KMS-11 (cell line): ENCODE data around the gene RBM14.

Experiments used
- H2AFZ ChIP-seq: fragments of 200-600 bp; sonication (generic); 2 replicates; pipeline ENCODE4 v1.6.1; 2016; ENCODE audit warnings: antibody characterized with exemption, mixed run types, low read depth
- H3K27ac ChIP-seq: fragments of 200-600 bp; sonication (generic); 2 replicates; pipeline ENCODE4 v1.6.1; 2016; ENCODE audit warnings: mild to moderate bottlenecking, mixed run types
- H3K27me3 ChIP-seq: fragments of 200-600 bp; sonication (generic); 2 replicates; pipeline ENCODE4 v1.6.1; 2017; ENCODE audit warnings: mild to moderate bottlenecking, low read depth, mixed run types, moderate library complexity; ENCODE audit not compliant: insufficient read depth
- H3K36me3 ChIP-seq: fragments of 200-600 bp; sonication (generic); 2 replicates; pipeline ENCODE4 v1.6.1; 2017; ENCODE audit warnings: mild to moderate bottlenecking, mixed run types; ENCODE audit not compliant: insufficient read depth
- H3K4me1 ChIP-seq: fragments of 200-600 bp; sonication (generic); 2 replicates; pipeline ENCODE4 v1.6.1; 2016; ENCODE audit warnings: mild to moderate bottlenecking, low read depth, mixed run types; ENCODE audit not compliant: poor library complexity, severe bottlenecking
- H3K4me2 ChIP-seq: fragments of 200-600 bp; sonication (generic); 2 replicates; pipeline ENCODE4 v1.7.0; 2016; ENCODE audit warnings: mild to moderate bottlenecking, mixed run types
- H3K4me3 ChIP-seq: fragments of 200-600 bp; sonication (generic); IDR thresholded peaks from 2 replicates; pipeline ENCODE4 v1.6.1; 2017; ENCODE audit warnings: low read depth, low read length, mixed read lengths; ENCODE audit not compliant: insufficient read depth
- H3K79me2 ChIP-seq: fragments of 200-600 bp; sonication (generic); 2 replicates; pipeline ENCODE4 v1.6.1; 2016; ENCODE audit warnings: low read depth, mixed run types; ENCODE audit not compliant: insufficient read depth
- H3K9ac ChIP-seq: fragments of 200-600 bp; sonication (generic); 2 replicates; pipeline ENCODE4 v1.6.1; 2016; ENCODE audit warnings: mild to moderate bottlenecking, mixed run types
- H4K20me1 ChIP-seq: fragments of 200-600 bp; sonication (generic); 2 replicates; pipeline ENCODE4 v1.6.1; 2016; ENCODE audit warnings: mild to moderate bottlenecking, mixed run types; ENCODE audit not compliant: insufficient read depth
- CTCF ChIP-seq: fragments of 200-600 bp; sonication (generic); conservative IDR thresholded peaks from 2 replicates; pipeline ENCODE4 v1.6.1; 2017; ENCODE audit warnings: low read depth, mild to moderate bottlenecking, antibody characterized with exemption, low read length, moderate library complexity, mixed read lengths

RBM14 gene

GRCh38 chr11:66593650-66594049, 22.8 kb upstream of the RBM14 start:
- no peak overlapping the region for H3K27ac ChIP-seq
- H3K9ac ChIP-seq, result peak overlapping the region; percentile 59; the same call in 1 of the 2 replicates
- no peak for TF ChIP-seq CTCF
- no peaks in the 10 kb centered on the region for H4K20me1 ChIP-seq
- peak overlapping the region; percentile 55 for H3K4me3 ChIP-seq
- no peaks in the 10 kb centered on the region; the same call in 1 of the 2 replicates for H3K27me3 ChIP-seq
- H2AFZ ChIP-seq, result peak overlapping the region; percentile 90; the same call in 1 of the 2 replicates
- H3K36me3 ChIP-seq, result no peaks in the 10 kb centered on the region
- peaks cover 5% of the 10 kb centered on the region for H3K4me1 ChIP-seq
- H3K79me2 ChIP-seq, result peaks cover 8% of the 10 kb centered on the region; the same call in 1 of the 2 replicates
- H3K4me2 ChIP-seq, result peak overlapping the region; percentile 79

GRCh38 chr11:66595245-66595904, 21.1 kb upstream of the RBM14 start:
- no peak for TF ChIP-seq CTCF
- Histone ChIP-seq H3K79me2 (peaks cover 8% of the 10 kb centered on the region; the same call in 1 of the 2 replicates), H4K20me1 (no peaks in the 10 kb centered on the region), H3K4me3 (no peak overlapping the region), H3K9ac (no peak overlapping the region), H3K36me3 (no peaks in the 10 kb centered on the region), H3K27ac (no peak overlapping the region), H3K4me1 (peaks cover 5% of the 10 kb centered on the region), H3K27me3 (no peaks in the 10 kb centered on the region; the same call in 1 of the 2 replicates), H2AFZ (no peak overlapping the region), H3K4me2 (no peak overlapping the region)

- Histone ChIP-seq H3K27me3 (no peaks in the 10 kb centered on the region), H2AFZ (no peak overlapping the region), H3K4me2 (no peak overlapping the region), H3K4me1 (no peaks in the 10 kb centered on the region), H3K9ac (no peak overlapping the region), H3K36me3 (no peaks in the 10 kb centered on the region), H3K79me2 (no peaks in the 10 kb centered on the region; the same call in 1 of the 2 replicates), H3K4me3 (no peak overlapping the region), H4K20me1 (no peaks in the 10 kb centered on the region), H3K27ac (no peak overlapping the region)
- no peak for TF ChIP-seq CTCF
These were observed 17.4 kb upstream of the RBM14 start for GRCh38 chr11:66598993-66599392.

GRCh38 chr11:66600219-66600618, 16.2 kb upstream of the RBM14 start:
- TF ChIP-seq CTCF, result no peak
- Histone ChIP-seq H3K36me3 (no peaks in the 10 kb centered on the region), H2AFZ (no peak overlapping the region), H4K20me1 (no peaks in the 10 kb centered on the region), H3K4me3 (no peak overlapping the region), H3K4me1 (no peaks in the 10 kb centered on the region), H3K4me2 (no peak overlapping the region), H3K9ac (no peak overlapping the region), H3K79me2 (no peaks in the 10 kb centered on the region), H3K27me3 (no peaks in the 10 kb centered on the region), H3K27ac (no peak overlapping the region)
